Common myeloid progenitor, CD34-positive (primary cell): ENCODE data around the gene TSPAN14.
A peak's percentile ranks its signal among the peaks of the same experiment; 100 is the strongest.
"Not testable (repeated sequence)": the region's sequence is repeated elsewhere in the genome, so short reads cannot be mapped to it uniquely, and the experiment has no call there.

Source experiments
- CTCF ChIA-PET: fragments of 350-600 bp; sonication (Branson Sonifier 250); formaldehyde crosslinking; loops from one replicate; lab custom pipeline; 2021; ENCODE audit warnings: antibody characterized with exemption; lab: Charles Lee
- POLR2A ChIA-PET: fragments of 350-600 bp; sonication (Branson Sonifier 250); formaldehyde crosslinking; loops from one replicate; lab custom pipeline; 2021; ENCODE audit warnings: antibody characterized with exemption; lab: Charles Lee
- DNase-seq, 3 donors: peaks; one replicate each; pipeline versions ENCODE4 v3.0.0 to v3.0.0-alpha.2; 2013
- H3K27ac ChIP-seq, 2 experiments: 1 replicate in 1 of 2; 2 replicates in 1 of 2; pipeline ENCODE4 v1.7.0; 2013; ENCODE audit warnings: inconsistent platforms in 2 of 2, low read length in 2 of 2, mild to moderate bottlenecking in 2 of 2, low read depth in 1 of 2, moderate library complexity in 1 of 2; ENCODE audit not compliant: severe bottlenecking in 2 of 2, insufficient read depth in 1 of 2, poor library complexity in 1 of 2
- H3K27me3 ChIP-seq, 5 experiments: replicated peaks in 2 of 5; 1 replicate in 3 of 5; 2 replicates in 2 of 5; pipeline versions ENCODE4 v1.6.1 to v1.7.0; 2013; ENCODE audit warnings: low read length in 4 of 5, mild to moderate bottlenecking in 2 of 5, moderate library complexity in 2 of 5, inconsistent platforms in 1 of 5; ENCODE audit not compliant: insufficient read depth in 5 of 5, control insufficient read depth in 4 of 5
- H3K36me3 ChIP-seq, 4 experiments: 1 replicate in 2 of 4; 2 replicates in 2 of 4; pipeline versions ENCODE4 v1.6.1 to v1.7.0; 2013; ENCODE audit warnings: low read length in 3 of 4, control low read depth in 1 of 4, mild to moderate bottlenecking in 1 of 4; ENCODE audit not compliant: control insufficient read depth in 4 of 4, insufficient read depth in 4 of 4
- H3K4me1 ChIP-seq, 4 experiments: 1 replicate in 3 of 4; 2 replicates in 1 of 4; pipeline versions ENCODE4 v1.6.1 to v1.7.1; 2013; ENCODE audit warnings: low read length in 3 of 4, mild to moderate bottlenecking in 3 of 4, control low read depth in 1 of 4, inconsistent platforms in 1 of 4, moderate library complexity in 1 of 4; ENCODE audit not compliant: control insufficient read depth in 4 of 4, insufficient read depth in 4 of 4; ENCODE audit errors: control extremely low read depth in 1 of 4
- H3K4me3 ChIP-seq, 7 experiments: 1 replicate in 4 of 7; 2 replicates in 3 of 7; pipeline versions ENCODE4 v1.5.1 to v1.7.0; 2013; ENCODE audit warnings: mild to moderate bottlenecking in 7 of 7, low read length in 6 of 7, moderate library complexity in 6 of 7, inconsistent platforms in 2 of 7, low read depth in 2 of 7, control low read depth in 1 of 7; ENCODE audit not compliant: insufficient read depth in 4 of 7, control insufficient read depth in 1 of 7; ENCODE audit errors: extremely low read depth in 1 of 7
- H3K9me3 ChIP-seq, 5 experiments: 1 replicate in 4 of 5; 2 replicates in 1 of 5; pipeline versions ENCODE4 v1.6.1 to v1.7.1; 2013; ENCODE audit warnings: low read length in 4 of 5, mild to moderate bottlenecking in 2 of 5, inconsistent platforms in 1 of 5, low read depth in 1 of 5, moderate library complexity in 1 of 5; ENCODE audit not compliant: control insufficient read depth in 4 of 5, insufficient read depth in 2 of 5; ENCODE audit errors: control extremely low read depth in 1 of 5
- WGBS: methylation state at CpG from one replicate; pipeline ENCODE4 v1.1.5; 2013; ENCODE audit not compliant: insufficient coverage; 5-methylcytosine and 5-hydroxymethylcytosine counted together

The TSPAN14 gene

DNA sequence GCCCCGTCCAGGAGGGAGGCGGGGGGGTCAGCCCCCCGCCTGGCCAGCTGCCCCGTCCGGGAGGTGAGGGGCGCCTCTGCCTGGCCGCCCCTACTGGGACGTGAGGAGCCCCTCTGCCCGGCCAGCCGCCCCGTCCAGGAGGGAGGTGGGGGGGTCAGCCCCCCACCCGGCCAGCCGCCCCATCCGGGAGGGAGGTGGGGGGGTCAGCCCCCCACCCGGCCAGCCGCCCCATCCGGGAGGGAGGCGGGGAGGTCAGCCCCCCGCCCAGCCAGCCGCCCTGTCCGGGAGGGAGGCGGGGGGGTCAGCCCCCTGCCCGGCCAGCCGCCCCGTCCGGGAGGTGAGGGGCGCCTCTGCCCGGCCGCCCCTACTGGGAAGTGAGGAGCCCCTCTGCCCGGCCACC is 80.5 kb downstream of the TSPAN14 start:
- WGBS = no CpG with 5 or more reads among the region's 30 CpGs
- H3K27me3 ChIP-seq, POLR2A ChIA-PET, H3K9me3 ChIP-seq, H3K4me3 ChIP-seq, DNase-seq, H3K36me3 ChIP-seq, CTCF ChIA-PET, H3K27ac ChIP-seq: not testable (repeated sequence)
- peaks cover 0 to 28% (median 20%) of the 10 kb centered on the region in 4 experiments for H3K4me1 ChIP-seq

- Histone ChIP-seq H3K27ac (peak overlapping the region; percentile 46 to 47), H3K36me3 (no peaks in the 10 kb centered on the region), H3K4me3 (peak overlapping the region; percentile 28 to 77 (median 49)), H3K27me3 (no peaks in the 10 kb centered on the region), H3K4me1 (peaks cover 0 to 16% (median 14%) of the 10 kb centered on the region in 4 experiments), H3K9me3 (no peaks in the 10 kb centered on the region)
- POLR2A ChIA-PET = no interaction called here
- peak; percentile 72 to 87 (median 86) for DNase-seq
- 13% methylated on average over 44 of the region's 50 CpGs for WGBS
- CTCF ChIA-PET = interaction anchor here (0.7 to 1.5 kb wide), 3 partner anchors 12 to 30 kb away, joined by 3 to 4 read pairs (median 3); no protein-coding TSS in a partner anchor
Observed at GRCh38 chr10:80535671-80536360, 81.7 kb downstream of the TSPAN14 start.

- peaks cover 0 to 19% (median 13%) of the 10 kb centered on the region in 4 experiments for H3K4me1 ChIP-seq
- H3K27me3 ChIP-seq = no peaks in the 10 kb centered on the region
- H3K4me3 ChIP-seq = peak overlapping the region; percentile 28 to 77 (median 49)
- WGBS = 78% methylated on average over 9 of the region's 17 CpGs
- ChIA-PET CTCF (interaction anchor here (0.7 to 1.5 kb wide), 4 partner anchors 12 to 57 kb away, joined by 3 to 4 read pairs (median 3); no protein-coding TSS in a partner anchor), POLR2A (no interaction called here)
- no peak for DNase-seq
- H3K9me3 ChIP-seq = no peaks in the 10 kb centered on the region
- peak overlapping the region in 1 of 2 experiments; percentile 47 for H3K27ac ChIP-seq
- H3K36me3 ChIP-seq = no peaks in the 10 kb centered on the region
Observed at GRCh38 chr10:80536361-80536835, 82.3 kb downstream of the TSPAN14 start.

DNA sequence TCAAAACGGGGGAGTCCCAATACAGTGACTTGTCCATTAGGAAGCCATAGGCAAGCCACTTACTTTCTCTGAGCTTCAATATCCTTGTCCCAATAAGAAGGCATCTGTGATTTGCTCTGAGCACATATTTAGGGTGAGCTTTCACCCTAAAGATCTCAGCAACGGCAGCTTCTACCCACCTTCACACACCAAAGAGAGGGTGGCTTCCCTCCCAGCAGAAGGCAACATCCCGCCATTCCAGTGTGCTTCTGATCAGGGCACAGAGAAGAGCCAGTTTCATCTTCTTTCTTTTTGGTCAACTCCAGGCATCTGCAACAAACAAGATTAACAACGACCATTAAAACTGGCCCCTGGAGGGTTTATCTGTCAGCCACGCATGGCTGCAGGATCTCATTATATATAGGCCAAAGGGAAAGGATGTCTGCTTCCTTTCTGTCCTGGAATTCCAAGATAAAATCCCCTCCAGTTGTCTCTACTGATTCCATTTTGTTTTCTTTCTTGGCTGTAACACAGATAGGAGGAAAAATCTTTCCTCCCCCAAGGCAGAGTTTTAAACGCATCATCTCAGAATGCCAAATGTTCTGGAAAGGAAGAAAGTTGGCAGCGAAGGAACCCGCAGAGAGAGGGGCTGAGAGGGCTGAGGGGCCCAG is 83.1 kb downstream of the TSPAN14 start:
- H3K27ac ChIP-seq = no peak overlapping the region
- peaks cover 0 to 22% (median 16%) of the 10 kb centered on the region in 4 experiments for H3K4me1 ChIP-seq
- no peaks in the 10 kb centered on the region for H3K36me3 ChIP-seq
- POLR2A ChIA-PET = no interaction called here
- H3K9me3 ChIP-seq = no peaks in the 10 kb centered on the region
- no peak overlapping the region for H3K4me3 ChIP-seq
- WGBS = 100% methylated on average over 5 of the region's 8 CpGs
- DNase-seq = no peak
- no peaks in the 10 kb centered on the region for H3K27me3 ChIP-seq
- CTCF ChIA-PET = interaction anchor here (0.8 to 1.5 kb wide), 3 partner anchors 13 to 56 kb away, joined by 3 to 4 read pairs (median 4); no protein-coding TSS in a partner anchor

DNA sequence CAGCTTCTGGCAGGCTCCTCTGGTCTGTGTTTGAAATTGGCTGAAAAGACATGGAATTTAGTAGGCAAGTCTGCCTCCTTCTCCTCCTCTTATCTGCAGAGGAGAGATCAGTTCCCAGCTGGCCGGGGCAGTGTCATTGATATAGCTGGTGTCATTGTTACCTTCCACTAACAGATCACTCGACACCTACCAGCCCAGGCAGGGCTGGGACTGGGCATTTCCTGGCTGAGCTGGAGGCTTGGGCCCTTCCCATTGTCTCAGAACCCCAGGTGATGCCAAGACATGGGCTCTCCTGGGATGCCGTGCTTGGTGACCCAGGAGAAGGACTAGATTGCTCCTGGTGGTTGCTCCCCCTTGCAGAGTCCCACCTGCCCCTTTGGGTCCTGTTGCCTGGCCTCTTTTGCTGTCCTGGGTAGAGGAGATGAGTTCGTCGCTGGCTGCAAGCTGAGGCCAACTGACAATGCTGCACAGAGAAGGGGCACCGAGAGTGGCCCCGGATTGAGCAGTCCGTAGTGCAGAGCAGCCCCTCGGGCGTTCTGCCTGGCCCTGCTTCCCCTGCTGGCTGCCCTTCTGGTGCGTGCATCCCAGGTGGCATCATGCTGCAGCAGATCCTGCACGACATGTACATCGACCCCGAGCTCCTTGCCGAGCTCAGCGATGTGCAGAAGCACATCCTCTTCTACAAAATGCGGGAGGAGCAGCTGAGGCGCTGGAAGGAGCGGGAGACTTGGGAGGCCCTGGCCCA is 83.8 kb downstream of the TSPAN14 start, which contains the start of gene SH2D4B:
SH2D4B (plus strand) TSS at position 167 of the 745 bp plus-strand sequence; CDS start at position 597, 430 bp downstream.
- Histone ChIP-seq H3K9me3 (no peaks in the 10 kb centered on the region), H3K27me3 (no peaks in the 10 kb centered on the region), H3K4me3 (no peak within 1 kb of the TSS), H3K4me1 (peaks cover 0 to 22% (median 15%) of the 10 kb centered on the region in 4 experiments), H3K27ac (no peak within 1 kb of the TSS), H3K36me3 (peaks cover 0 to 2% (median 0%) of the 10 kb centered on the region in 4 experiments)
- ChIA-PET CTCF (interaction anchor here (1.1 kb wide), 1 partner anchor 12 kb away, joined by 4 read pairs; no protein-coding TSS in a partner anchor), POLR2A (no interaction called here)
- WGBS = 97% methylated on average over 19 of the region's 19 CpGs
- no peak for DNase-seq

- H3K4me3 ChIP-seq = no peak overlapping the region
- no peaks in the 10 kb centered on the region for H3K9me3 ChIP-seq
- no peak for DNase-seq
- H3K4me1 ChIP-seq = peaks cover 0 to 22% (median 15%) of the 10 kb centered on the region in 4 experiments
- H3K36me3 ChIP-seq = peaks cover 0 to 2% (median 0%) of the 10 kb centered on the region in 4 experiments
- H3K27ac ChIP-seq = no peak overlapping the region
- no peaks in the 10 kb centered on the region for H3K27me3 ChIP-seq
- POLR2A ChIA-PET = no interaction called here
- CTCF ChIA-PET = interaction anchor here (1.1 kb wide), 1 partner anchor 11 kb away, joined by 4 read pairs; no protein-coding TSS in a partner anchor
- 92% methylated on average over 16 of the region's 16 CpGs for WGBS
Observed at GRCh38 chr10:80538481-80539185, 84.5 kb downstream of the TSPAN14 start.
